AG10803 (cell line): ENCODE measurements around the gene ATXN1.

Experiments
- DNase-seq: peaks from one replicate; pipeline ENCODE4 v3.0.0; 2010; ENCODE audit warnings: low read depth
- H3K4me3 ChIP-seq: 2 replicates; pipeline ENCODE4 v1.5.1; 2011; ENCODE audit warnings: mild to moderate bottlenecking, low read length, control low read depth
- TF ChIP-seq, protein P1 (sequence below): conservative IDR thresholded peaks from 2 replicates; pipeline ENCODE4 v1.5.1; 2011; ENCODE audit warnings: mild to moderate bottlenecking, low read length, control low read depth, inconsistent platforms

ATXN1 gene

DNA sequence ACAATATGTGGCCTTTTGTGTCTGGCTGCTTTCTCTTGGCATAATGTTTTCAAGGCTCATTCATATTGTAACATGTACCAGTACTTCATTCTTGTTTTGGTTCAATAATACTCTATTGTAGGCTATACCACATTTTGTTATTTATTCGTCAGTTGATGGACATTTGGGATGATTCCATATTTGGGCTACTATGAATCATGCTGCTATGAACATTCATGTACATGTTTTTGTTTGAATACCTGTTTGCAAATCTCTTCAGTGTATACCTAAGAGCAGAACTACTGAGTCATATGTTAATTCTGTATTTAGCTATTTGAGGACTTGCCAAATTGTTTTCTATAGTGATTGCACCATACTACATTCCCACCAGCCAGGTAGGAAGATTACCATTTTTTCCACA is 263.0 kb downstream of the ATXN1 start:
- DNase-seq, result no peak
- H3K4me3 ChIP-seq, result no peak overlapping the region
- TF ChIP-seq, protein P1, sequence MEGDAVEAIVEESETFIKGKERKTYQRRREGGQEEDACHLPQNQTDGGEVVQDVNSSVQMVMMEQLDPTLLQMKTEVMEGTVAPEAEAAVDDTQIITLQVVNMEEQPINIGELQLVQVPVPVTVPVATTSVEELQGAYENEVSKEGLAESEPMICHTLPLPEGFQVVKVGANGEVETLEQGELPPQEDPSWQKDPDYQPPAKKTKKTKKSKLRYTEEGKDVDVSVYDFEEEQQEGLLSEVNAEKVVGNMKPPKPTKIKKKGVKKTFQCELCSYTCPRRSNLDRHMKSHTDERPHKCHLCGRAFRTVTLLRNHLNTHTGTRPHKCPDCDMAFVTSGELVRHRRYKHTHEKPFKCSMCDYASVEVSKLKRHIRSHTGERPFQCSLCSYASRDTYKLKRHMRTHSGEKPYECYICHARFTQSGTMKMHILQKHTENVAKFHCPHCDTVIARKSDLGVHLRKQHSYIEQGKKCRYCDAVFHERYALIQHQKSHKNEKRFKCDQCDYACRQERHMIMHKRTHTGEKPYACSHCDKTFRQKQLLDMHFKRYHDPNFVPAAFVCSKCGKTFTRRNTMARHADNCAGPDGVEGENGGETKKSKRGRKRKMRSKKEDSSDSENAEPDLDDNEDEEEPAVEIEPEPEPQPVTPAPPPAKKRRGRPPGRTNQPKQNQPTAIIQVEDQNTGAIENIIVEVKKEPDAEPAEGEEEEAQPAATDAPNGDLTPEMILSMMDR, result no peak

DNA sequence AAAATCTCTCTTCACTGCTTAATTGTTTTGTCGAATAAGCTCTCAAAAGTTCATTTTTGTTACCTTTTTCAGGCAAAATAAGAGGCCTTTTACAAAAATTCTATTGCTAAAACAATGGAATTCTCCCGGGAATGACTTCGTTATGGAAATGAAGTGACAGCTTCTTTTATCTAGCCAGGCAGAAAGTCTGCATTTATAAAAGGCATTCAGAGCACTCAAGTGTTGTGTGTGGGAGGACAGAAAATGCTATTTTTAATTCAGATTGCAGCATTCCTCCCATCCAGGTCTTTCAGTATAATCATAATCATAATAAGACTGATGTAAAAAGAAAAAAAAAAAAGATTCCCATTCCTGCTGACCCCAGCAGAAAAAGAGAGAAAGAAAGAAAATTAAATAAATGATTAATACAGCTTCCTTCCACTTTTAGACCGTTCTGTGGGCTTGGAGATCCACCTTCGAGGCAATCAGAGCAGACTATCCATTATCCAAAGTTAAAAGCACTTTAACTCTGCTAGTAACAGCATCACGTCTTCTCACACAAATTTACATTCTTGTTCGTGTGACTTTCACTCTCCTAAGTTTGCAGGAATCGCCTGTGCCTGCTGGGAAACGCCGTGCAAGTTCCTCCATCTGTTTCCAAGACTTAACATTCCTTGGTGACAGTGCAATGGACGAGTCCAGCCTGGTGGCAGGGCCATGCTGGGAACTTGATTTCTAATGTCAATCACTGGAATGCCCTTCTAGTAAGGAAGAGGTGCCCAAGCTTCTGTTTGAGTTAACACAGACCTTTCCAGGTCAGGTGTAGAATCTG is 264.1 kb downstream of the ATXN1 start:
- TF ChIP-seq, protein P1, result no peak
- DNase-seq, result peak; percentile 48
- H3K4me3 ChIP-seq, result no peak overlapping the region

DNA sequence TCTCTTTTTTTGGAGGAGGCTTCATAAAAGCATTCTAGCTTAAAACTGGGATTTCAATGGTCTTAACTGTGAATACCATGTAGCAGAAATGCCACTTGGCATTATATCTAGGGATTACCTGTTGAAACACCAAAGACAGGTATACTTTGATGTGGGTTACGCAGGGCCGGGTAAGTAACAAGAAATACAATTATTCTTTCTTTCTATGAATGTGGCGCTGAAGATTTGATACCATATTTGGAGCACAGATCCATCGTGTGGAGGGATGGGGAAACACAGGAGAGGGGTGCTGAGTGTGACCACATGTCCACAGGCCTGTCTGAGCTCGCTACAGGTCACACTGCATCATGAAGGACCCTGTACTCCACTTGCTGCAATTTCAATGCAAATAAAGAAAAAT is 265.1 kb downstream of the ATXN1 start:
- no peak overlapping the region for H3K4me3 ChIP-seq
- TF ChIP-seq, protein P1, result no peak
- no peak for DNase-seq

DNA sequence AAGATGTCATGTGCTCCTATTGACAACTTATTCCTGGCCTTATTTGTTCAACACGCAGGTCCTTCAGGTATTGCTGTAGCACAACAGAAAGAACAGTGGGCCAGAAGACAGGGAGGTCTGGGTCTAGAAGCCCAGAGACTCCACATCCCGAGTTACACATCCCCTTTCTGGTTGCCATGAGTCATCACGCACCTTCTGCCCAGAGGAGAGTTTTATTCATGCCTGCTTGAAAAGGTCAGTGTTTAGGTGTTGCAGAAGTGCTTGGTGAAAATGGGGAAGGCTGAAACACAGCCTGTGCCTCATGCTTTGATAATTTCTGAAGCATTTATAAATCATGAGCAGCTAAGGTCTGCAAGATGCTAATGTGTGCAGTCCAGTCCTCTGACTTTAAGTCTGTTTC is 266.5 kb downstream of the ATXN1 start:
- DNase-seq, result no peak
- no peak overlapping the region for H3K4me3 ChIP-seq
- TF ChIP-seq, protein P1, result no peak

DNA sequence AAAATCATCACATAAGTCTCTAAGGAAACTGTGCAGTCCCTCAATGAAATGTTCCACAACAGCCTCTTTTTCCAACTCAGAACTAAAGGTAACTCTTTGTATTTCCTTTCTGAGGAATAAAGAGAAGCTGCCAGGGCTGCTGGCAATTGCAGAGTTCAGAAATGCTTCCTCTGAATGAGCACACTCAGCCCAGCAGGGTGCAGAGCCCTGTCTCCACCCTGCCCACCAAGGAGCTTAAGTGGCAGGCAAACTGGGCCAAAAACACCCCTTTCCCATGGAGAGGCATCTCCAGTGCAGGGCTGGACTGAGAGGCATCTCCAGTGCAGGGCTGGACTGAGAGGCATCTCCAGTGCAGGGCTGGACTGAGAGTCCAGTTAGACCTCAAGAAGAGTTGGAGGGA is 267.5 kb downstream of the ATXN1 start:
- TF ChIP-seq, protein P1, result no peak
- no peak for DNase-seq
- no peak overlapping the region for H3K4me3 ChIP-seq

DNA sequence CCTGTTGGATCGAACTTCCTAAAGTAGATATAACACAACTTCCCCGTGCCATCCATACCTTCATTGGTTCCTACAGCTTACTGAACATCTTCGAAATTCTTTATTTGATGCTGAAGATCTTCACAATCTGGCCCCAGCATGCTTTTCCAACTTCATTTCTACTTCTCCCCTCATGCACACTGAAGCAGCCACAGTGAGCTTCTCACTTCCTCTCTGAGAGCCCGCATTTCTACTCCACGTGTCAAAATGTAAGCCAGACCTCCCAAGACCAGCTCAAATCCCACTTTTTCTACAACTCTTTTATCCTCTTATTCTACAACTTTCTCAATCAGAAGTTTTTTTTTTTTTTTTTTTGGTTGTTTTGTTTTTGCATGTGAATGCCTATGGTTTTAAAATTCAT is 268.1 kb downstream of the ATXN1 start:
- no peak for DNase-seq
- TF ChIP-seq, protein P1, result no peak
- H3K4me3 ChIP-seq, result no peak overlapping the region

DNA sequence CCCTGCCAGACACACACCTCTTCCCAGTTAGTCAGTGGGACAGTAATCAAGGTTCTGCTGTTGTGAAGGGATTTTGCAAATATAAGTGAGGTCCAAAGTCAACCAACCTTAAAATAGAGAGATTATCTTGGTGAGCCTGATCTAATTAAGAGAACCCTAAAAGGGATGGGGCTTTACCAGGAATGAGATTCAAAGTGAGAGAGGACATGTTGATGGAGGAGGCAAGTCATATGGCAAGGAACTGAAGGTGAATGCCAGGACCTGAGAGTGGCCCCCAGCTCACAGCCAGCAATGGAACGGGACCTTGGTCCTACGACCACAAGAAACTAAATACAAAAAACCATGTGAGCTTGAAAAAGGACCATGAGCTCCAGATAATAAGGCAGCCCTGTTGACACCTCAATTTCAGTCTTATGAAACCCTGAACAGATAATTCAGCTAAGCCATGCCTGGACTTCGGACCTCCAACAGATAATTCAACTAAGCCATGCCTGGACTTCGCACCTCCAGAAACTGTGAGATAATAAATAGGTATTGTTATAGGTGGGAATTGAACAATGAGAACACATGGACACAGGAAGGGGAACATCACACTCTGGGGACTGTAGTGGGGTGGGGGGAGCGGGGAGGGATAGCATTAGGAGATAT is 269.5 kb downstream of the ATXN1 start:
- no peak for DNase-seq
- H3K4me3 ChIP-seq, result no peak overlapping the region
- TF ChIP-seq, protein P1, result no peak
